Measurements from ENCODE around the gene KRTAP2-4.
"Not testable (repeated sequence)": the region's sequence is repeated elsewhere in the genome, so short reads cannot be mapped to it uniquely, and the experiment has no call there.

Gene KRTAP2-4

DNA sequence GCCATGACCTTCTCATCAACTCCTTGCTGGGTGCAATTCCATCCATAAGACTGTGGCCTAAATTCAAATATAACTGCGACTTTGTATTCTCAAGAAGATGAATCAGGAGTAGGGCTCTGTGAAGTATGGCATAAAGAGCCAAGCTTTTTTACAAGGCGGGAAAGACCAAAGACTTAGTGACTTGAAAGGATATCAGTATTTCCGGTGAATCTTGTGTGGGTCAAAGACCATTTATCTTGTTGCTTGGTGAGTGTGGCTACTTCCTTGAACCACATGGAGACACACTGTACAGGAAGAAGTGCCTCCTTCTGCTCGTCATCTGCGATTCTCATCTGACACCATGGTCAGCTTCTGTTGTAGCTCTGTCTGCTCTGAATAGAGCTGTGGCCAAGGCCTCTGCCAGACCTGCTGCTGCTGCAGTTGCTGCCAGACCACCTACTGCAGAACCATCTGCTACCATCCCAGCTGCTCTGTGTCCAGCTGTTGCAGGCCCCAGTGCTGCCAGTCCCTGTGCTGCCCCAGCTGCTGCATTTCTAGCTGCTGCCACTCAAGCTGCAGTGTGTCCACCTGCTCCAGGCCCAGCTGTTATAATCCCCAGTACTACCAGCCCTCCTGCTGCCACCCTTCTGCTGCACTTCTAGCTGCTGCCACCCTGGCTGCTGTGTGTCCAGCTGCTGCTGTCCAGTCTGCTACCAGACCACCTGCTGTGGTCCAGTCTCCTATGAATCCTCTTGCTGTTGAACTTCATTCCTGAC lies 6.1 kb upstream of the KRTAP2-4 start:
- no peak for DNase-seq (ENCODE audit: low spot score)

- DNase-seq (ENCODE audit: low spot score): no peak
These were observed 3.4 kb upstream of the KRTAP2-4 start for GRCh38 chr17:41069031-41069430.

- no peak for DNase-seq (ENCODE audit: low spot score)
These were observed 1.6 kb upstream of the KRTAP2-4 start for GRCh38 chr17:41067281-41067680.

- not testable (repeated sequence) for DNase-seq (ENCODE audit: low spot score)
These were observed 526 bp downstream of the KRTAP2-4 start for GRCh38 chr17:41065016-41065689.

GRCh38 chr17:41064301-41064700 lies 1.4 kb downstream of the KRTAP2-4 start:
- no peak for DNase-seq (ENCODE audit: low spot score)

DNA sequence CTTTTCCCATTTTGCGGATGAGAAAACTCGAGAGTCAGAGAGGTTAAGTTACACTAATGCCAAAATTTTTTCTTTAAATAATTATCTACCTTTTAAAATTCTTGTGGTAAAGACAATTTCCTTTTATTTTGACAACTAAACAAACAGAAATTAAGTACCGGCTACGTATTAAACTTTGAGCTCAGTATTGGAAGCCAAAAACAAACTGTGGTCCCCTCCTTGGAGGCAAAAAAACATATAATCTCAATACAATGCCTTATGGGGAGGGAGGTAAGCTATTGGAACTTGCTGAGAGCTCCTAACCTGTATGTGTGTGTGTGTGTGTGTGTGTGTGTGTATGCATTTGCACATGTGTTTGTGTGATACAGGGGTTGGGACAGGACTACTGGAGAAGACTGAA lies 2.2 kb downstream of the KRTAP2-4 start:
- DNase-seq (ENCODE audit: low spot score): no peak

- DNase-seq (ENCODE audit: low spot score): no peak
These were observed 3.7 kb downstream of the KRTAP2-4 start for GRCh38 chr17:41061964-41062363.

DNA sequence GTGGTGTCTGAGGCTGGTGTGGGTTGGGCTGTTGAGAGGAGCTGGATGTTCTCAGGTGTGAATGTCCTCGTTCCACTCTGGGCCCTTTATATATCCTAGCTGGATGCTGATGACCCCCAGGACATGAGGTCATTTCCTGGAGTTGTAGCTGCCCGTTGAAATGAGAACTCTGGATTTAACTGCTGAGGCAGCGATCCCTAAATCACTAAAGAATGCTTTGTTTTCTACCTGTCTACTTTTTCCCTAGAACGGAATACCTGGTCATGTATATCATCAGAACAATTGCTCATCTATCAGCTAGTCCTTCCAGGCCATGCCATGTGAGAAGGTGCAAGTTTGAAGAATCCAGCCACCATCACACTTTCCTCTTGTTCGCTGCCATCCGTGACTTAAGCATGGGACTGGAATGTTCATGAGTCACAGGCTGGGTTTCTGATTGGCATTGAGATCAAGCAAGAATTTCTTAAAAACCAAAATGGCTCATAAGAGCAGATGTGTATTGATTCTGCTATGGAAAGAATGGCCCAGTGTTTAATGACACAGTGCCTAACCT lies 5.6 kb downstream of the KRTAP2-4 start, which contains the start of gene KRTAP2-3:
Gene KRTAP2-3, minus strand, starts transcription at position 63 of the 553 bp plus-strand sequence. CDS start 64 bp downstream, outside the sequence.
- no peak for DNase-seq (ENCODE audit: low spot score)

GRCh38 chr17:41059276-41060051 lies 6.2 kb downstream of the KRTAP2-4 start:
- DNase-seq (ENCODE audit: low spot score): not testable (repeated sequence)

DNA sequence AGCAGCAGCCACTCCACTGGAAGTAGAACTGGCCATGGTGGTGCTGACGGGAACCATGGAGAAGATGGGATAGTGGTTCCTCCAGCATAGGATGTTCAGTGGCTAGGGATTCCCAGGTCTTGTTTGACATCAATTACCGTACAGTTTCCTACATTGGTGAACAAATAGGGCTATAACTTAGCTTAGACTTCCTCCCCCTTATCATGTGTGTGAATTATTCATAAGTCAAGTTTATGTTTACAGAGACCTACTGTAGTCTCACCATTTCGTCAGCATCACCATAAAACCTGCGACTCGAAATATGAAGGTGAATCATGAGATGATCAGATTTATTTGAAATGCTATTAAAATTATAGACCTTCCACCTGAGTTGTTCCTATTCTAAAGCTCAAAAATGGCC lies 6.9 kb downstream of the KRTAP2-4 start:
- DNase-seq (ENCODE audit: low spot score): no peak

GRCh38 chr17:41057547-41057946 lies 8.1 kb downstream of the KRTAP2-4 start:
- DNase-seq (ENCODE audit: low spot score): no peak

DNA sequence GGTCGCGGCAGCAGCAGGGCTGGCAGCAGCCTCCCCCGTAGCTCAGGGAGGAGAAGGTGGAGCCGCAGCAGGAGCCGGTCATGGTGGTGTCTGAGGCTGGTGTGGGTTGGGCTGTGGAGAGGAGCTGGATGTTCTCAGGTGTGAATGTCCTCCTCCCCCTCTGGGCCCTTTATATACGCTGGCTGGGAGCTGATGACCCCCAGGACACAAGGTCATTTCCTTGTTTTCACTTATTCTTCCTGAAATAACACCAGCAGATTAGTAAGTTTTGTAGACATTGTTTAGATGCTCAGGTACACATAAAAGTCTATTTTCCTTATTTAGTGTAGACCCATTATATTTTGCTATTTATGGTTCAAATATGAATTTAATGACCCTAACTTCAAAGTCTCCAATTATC lies 10.5 kb downstream of the KRTAP2-4 start, which contains the start of gene KRTAP2-2:
Gene KRTAP2-2, minus strand, starts transcription at position 101 of the 400 bp plus-strand sequence. Its CDS starts 19 bp downstream, at position 82.
- DNase-seq (ENCODE audit: low spot score): not testable (repeated sequence)

GRCh38 chr17:41054556-41054955 lies 11.1 kb downstream of the KRTAP2-4 start:
- DNase-seq (ENCODE audit: low spot score): not testable (repeated sequence)

GRCh38 chr17:41054025-41054424 lies 11.7 kb downstream of the KRTAP2-4 start:
- DNase-seq (ENCODE audit: low spot score): no peak

- DNase-seq (ENCODE audit: low spot score): no peak
These were observed 13.1 kb downstream of the KRTAP2-4 start for GRCh38 chr17:41052566-41052965.

DNA sequence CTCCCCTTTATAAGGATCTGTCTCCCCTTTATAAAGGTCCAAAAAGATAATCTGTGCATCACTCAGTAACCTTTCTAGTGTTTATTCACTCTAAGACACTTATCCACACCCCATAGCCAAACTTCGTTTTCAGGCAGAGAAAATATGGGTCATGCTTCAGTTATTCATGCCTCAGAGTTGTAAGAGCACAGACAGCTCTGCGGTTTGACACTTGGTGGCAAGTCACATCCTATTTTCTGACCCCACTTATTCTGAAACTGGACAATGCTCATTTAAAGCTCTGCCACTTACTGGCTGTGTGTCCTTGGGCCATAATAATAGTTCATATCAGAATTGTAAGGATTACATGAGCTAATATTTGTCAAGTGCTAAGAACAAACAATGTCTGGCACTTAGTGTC lies 16.6 kb downstream of the KRTAP2-4 start:
- DNase-seq (ENCODE audit: low spot score): no peak

GRCh38 chr17:41048441-41048840 lies 17.2 kb downstream of the KRTAP2-4 start:
- no peak for DNase-seq (ENCODE audit: low spot score)

GRCh38 chr17:41046735-41047465 lies 18.8 kb downstream of the KRTAP2-4 start, which contains the start of gene KRTAP2-1:
TSS of gene KRTAP2-1 (minus strand) at chr17:41047316. CDS start at chr17:41047267, 49 bp downstream.
- DNase-seq (ENCODE audit: low spot score): not testable (repeated sequence)

GRCh38 chr17:41042953-41043352 lies 22.7 kb downstream of the KRTAP2-4 start:
- DNase-seq (ENCODE audit: low spot score): no peak

DNA sequence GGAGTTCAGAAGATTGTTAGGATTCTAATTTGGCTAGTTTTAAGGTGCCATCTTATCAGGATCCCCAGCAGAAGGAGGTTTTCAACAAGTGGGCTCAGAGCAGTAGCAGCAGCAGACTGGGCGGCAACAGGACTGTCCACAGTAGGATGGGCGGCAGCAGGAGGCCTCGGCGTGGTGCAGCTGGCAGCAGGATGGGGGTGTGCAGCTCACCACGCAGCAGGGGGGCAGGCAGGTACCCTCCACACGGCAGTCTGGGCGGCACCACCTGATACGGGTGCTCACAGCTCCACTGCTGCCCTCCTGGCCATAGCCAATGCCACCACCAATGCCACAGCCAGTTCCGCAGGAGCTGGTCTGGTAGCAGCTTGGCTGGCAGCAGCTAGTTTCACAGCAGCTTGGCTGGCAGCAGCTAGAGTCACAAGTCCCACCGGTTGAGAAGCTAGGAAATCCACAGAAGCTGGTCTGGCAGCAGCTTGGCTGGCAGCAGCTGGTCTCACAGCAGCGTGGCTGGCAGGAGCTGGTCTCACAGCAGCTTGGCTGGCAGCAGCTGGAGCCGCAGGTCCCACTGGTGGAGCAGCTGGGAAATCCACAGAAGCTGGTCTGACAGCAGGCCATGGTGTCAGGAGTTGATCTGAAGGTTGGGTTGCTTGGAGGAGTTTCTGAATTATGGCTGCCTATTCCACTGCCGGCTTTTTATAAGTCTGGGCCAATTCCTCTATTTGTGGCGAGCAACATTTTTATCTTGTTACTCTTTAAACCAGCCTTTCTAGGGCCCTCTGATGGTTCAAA lies 24.7 kb downstream of the KRTAP2-4 start, which contains the start of gene KRTAP1-1:
Gene KRTAP1-1, minus strand, starts transcription at position 668 of the 789 bp plus-strand sequence. Its CDS starts 53 bp downstream, at position 615.
- not testable (repeated sequence) for DNase-seq (ENCODE audit: low spot score)

Data from CD4-positive, alpha-beta T cell treated with Interleukin-6 at 100 ng/mL for 8 hours (primary cell).